ENCODE measurements around the gene LACTB. TPM values are rescaled to one million over a fixed set of nuclear protein-coding genes. Genes with fewer than 3 reads are reported as not detected.

The LACTB gene
- total and polyA plus RNA-seq, 2 of the 13 experiments (the other 11 are each of a cell fraction or from before 2014, with no cell fraction given), result 14.8 to 23.0 TPM

DNA sequence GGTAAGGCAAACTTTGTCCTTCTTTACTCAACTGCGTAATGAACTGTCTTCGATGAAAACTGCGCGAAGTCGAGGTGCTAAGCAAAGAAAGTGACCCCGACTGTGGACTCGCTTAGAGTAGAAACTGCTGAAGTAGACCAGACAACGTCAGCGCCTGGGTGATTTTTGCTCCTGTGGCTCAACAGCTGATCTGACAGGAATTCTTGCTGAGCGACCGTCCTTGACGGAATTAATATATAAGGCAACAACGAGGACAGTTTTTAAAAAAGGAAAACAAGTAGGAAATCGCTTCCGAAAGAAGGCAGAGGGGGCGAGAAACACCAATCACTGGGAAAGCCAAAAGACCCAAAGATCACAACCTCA, 35.1 kb downstream of the LACTB start (continued):
- TF ChIP-seq ZBTB7A (CRISPR knock-in tag; IDR thresholded peaks at IDR 0.05) (no peak), HOXA5 (CRISPR knock-in tag; IDR thresholded peaks at IDR 0.05) (peak; percentile 3; the same call in 1 of the 2 replicates), TOPORS (CRISPR knock-in tag; IDR thresholded peaks at IDR 0.05) (no peak), SP4 (CRISPR knock-in tag; IDR thresholded peaks at IDR 0.05) (no peak), SPEN (CRISPR knock-in tag; IDR thresholded peaks at IDR 0.05; ENCODE audit: low read depth) (no peak), SALL1 (CRISPR knock-in tag; IDR thresholded peaks at IDR 0.05) (no peak), ZNF431 (CRISPR knock-in tag; IDR thresholded peaks at IDR 0.05; ENCODE audit: borderline replicate concordance, low read depth) (no peak), RORA (CRISPR knock-in tag; IDR thresholded peaks at IDR 0.05) (0 out of 2 replicates have a peak, but pooled peaks have one; percentile 52), GPN1 (CRISPR knock-in tag; IDR thresholded peaks at IDR 0.05; ENCODE audit: borderline replicate concordance) (no peak), MTA1 (CRISPR knock-in tag; IDR thresholded peaks at IDR 0.05; ENCODE audit: borderline replicate concordance) (no peak), SNAI1 (CRISPR knock-in tag; IDR thresholded peaks at IDR 0.05; ENCODE audit: borderline replicate concordance) (no peak), ZFP36L2 (CRISPR knock-in tag; IDR thresholded peaks at IDR 0.05) (no peak), ZNF660 (CRISPR knock-in tag; IDR thresholded peaks at IDR 0.05; ENCODE audit: borderline replicate concordance, low read depth) (no peak)
- TF ChIP-seq, protein P1, sequence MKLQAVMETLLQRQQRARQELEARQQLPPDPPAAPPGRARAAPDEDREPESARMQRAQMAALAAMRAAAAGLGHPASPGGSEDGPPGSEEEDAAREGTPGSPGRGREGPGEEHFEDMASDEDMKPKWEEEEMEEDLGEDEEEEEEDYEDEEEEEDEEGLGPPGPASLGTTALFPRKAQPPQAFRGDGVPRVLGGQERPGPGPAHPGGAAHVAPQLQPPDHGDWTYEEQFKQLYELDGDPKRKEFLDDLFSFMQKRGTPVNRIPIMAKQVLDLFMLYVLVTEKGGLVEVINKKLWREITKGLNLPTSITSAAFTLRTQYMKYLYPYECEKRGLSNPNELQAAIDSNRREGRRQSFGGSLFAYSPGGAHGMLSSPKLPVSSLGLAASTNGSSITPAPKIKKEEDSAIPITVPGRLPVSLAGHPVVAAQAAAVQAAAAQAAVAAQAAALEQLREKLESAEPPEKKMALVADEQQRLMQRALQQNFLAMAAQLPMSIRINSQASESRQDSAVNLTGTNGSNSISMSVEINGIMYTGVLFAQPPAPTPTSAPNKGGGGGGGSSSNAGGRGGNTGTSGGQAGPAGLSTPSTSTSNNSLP (IDR thresholded peaks at IDR 0.05; ENCODE audit: low read depth, low read length), result no peak
- TF ChIP-seq, protein P2, sequence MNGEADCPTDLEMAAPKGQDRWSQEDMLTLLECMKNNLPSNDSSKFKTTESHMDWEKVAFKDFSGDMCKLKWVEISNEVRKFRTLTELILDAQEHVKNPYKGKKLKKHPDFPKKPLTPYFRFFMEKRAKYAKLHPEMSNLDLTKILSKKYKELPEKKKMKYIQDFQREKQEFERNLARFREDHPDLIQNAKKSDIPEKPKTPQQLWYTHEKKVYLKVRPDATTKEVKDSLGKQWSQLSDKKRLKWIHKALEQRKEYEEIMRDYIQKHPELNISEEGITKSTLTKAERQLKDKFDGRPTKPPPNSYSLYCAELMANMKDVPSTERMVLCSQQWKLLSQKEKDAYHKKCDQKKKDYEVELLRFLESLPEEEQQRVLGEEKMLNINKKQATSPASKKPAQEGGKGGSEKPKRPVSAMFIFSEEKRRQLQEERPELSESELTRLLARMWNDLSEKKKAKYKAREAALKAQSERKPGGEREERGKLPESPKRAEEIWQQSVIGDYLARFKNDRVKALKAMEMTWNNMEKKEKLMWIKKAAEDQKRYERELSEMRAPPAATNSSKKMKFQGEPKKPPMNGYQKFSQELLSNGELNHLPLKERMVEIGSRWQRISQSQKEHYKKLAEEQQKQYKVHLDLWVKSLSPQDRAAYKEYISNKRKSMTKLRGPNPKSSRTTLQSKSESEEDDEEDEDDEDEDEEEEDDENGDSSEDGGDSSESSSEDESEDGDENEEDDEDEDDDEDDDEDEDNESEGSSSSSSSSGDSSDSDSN (CRISPR knock-in tag; IDR thresholded peaks at IDR 0.05), result no peak
- TF ChIP-seq, protein P3, sequence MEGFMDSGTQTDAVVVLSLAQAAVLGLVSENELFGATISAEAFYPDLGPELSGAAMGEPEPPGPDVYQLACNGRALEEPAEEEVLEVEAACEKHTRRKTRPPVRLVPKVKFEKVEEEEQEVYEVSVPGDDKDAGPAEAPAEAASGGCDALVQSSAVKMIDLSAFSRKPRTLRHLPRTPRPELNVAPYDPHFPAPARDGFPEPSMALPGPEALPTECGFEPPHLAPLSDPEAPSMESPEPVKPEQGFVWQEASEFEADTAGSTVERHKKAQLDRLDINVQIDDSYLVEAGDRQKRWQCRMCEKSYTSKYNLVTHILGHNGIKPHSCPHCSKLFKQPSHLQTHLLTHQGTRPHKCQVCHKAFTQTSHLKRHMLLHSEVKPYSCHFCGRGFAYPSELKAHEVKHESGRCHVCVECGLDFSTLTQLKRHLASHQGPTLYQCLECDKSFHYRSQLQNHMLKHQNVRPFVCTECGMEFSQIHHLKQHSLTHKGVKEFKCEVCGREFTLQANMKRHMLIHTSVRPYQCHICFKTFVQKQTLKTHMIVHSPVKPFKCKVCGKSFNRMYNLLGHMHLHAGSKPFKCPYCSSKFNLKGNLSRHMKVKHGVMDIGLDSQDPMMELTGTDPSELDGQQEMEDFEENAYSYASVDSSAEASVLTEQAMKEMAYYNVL (CRISPR knock-in tag; IDR thresholded peaks at IDR 0.05; ENCODE audit: borderline replicate concordance), result no peak
- TF ChIP-seq, protein P4, sequence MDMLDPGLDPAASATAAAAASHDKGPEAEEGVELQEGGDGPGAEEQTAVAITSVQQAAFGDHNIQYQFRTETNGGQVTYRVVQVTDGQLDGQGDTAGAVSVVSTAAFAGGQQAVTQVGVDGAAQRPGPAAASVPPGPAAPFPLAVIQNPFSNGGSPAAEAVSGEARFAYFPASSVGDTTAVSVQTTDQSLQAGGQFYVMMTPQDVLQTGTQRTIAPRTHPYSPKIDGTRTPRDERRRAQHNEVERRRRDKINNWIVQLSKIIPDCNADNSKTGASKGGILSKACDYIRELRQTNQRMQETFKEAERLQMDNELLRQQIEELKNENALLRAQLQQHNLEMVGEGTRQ (IDR thresholded peaks at IDR 0.05; ENCODE audit: low read depth, low read length), result no peak
- TF ChIP-seq, protein P4 (CRISPR knock-in tag; IDR thresholded peaks at IDR 0.05; ENCODE audit: borderline replicate concordance), result no peak
- TF ChIP-seq, protein P5, sequence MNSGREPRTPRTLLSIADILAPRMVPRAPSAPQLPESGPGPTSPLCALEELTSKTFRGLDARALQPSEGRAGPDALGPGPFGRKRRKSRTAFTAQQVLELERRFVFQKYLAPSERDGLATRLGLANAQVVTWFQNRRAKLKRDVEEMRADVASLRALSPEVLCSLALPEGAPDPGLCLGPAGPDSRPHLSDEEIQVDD (CRISPR knock-in tag; IDR thresholded peaks at IDR 0.05; ENCODE audit: borderline replicate concordance), result no peak

Measured in HepG2 (cell line).